ENCODE results near the gene TIGD1. TPM values are rescaled to one million over a fixed set of nuclear protein-coding genes. Genes with fewer than 3 reads are reported as not detected.

TIGD1 gene
- total RNA-seq, 2 experiments from 2014 or later: 18.5 to 27.8 TPM

- Histone ChIP-seq H3K36me3 (ENCODE audit: insufficient read depth, low read length) (no peaks in the 10 kb centered on the region), H3K9me2 (ENCODE audit: insufficient read depth, low read length) (no peaks in the 10 kb centered on the region), H3K4me1 (ENCODE audit: insufficient read depth, low read length, poor library complexity, severe bottlenecking) (no peaks in the 10 kb centered on the region), H3K4me3 (ENCODE audit: low read depth, low read length, poor library complexity, severe bottlenecking) (no peak overlapping the region), H3K27ac (ENCODE audit: low read depth, low read length, poor library complexity, severe bottlenecking) (no peak overlapping the region), H3K79me2 (ENCODE audit: insufficient read depth, low read depth, low read length) (no peaks in the 10 kb centered on the region), H3K4me2 (ENCODE audit: low read length) (no peak overlapping the region), H2AFZ (ENCODE audit: low read length) (no peak overlapping the region), H4K20me1 (ENCODE audit: insufficient read depth, low read length) (no peaks in the 10 kb centered on the region), H3K9me3 (ENCODE audit: low read length) (no peaks in the 10 kb centered on the region)
- no peak for TF ChIP-seq EZH2phosphoT487 (IDR thresholded peaks at IDR 0.05; ENCODE audit: borderline replicate concordance, low read depth, low read length)
- TF ChIP-seq CTCF (conservative IDR thresholded peaks at IDR 0.05; ENCODE audit: low read length): no peak
- ChIA-PET CTCF (ENCODE audit: unreplicated experiment) (interaction anchor here (0.6 to 0.7 kb wide), 2 partner anchors 27 to 82 kb away, joined by 3 to 4 read pairs; no protein-coding TSS in a partner anchor), POLR2A (interaction anchor here (0.6 to 0.8 kb wide), 3 partner anchors 12 to 1204 kb away, joined by 3 to 5 read pairs (median 4); no protein-coding TSS in a partner anchor)
- no peak for DNase-seq (ENCODE audit: low spot score)
- BruUV-seq (replicated peaks): no TSS peak
- intact Hi-C loops (cut with micrococcal nuclease; ENCODE audit: unreplicated experiment): loop anchor here (5.0 to 10.0 kb wide), 2 partner anchors 156 to 194 kb away; no protein-coding TSS in a partner anchor
Measured at GRCh38 chr2:232521098-232521497, 29.3 kb downstream of the TIGD1 start.

GRCh38 chr2:232520489-232520888, 29.9 kb downstream of the TIGD1 start:
- no peaks in the 10 kb centered on the region for H3K79me2 ChIP-seq (ENCODE audit: insufficient read depth, low read depth, low read length)
- no peak overlapping the region for H3K4me2 ChIP-seq (ENCODE audit: low read length)
- ChIA-PET POLR2A (interaction anchor here (0.6 to 0.8 kb wide), 2 partner anchors 11 to 54 kb away, joined by 3 to 5 read pairs; no protein-coding TSS in a partner anchor), CTCF (ENCODE audit: unreplicated experiment) (interaction anchor here (0.6 to 0.7 kb wide), 2 partner anchors 28 to 82 kb away, joined by 3 to 4 read pairs; no protein-coding TSS in a partner anchor)
- H3K4me1 ChIP-seq (ENCODE audit: insufficient read depth, low read length, poor library complexity, severe bottlenecking): no peaks in the 10 kb centered on the region
- no peak overlapping the region for H3K27ac ChIP-seq (ENCODE audit: low read depth, low read length, poor library complexity, severe bottlenecking)
- H3K9me2 ChIP-seq (ENCODE audit: insufficient read depth, low read length): no peaks in the 10 kb centered on the region
- no peaks in the 10 kb centered on the region for H3K36me3 ChIP-seq (ENCODE audit: insufficient read depth, low read length)
- no peak overlapping the region for H2AFZ ChIP-seq (ENCODE audit: low read length)
- no TSS peak for BruUV-seq (replicated peaks)
- no peaks in the 10 kb centered on the region for H4K20me1 ChIP-seq (ENCODE audit: insufficient read depth, low read length)
- TF ChIP-seq EZH2phosphoT487 (IDR thresholded peaks at IDR 0.05; ENCODE audit: borderline replicate concordance, low read depth, low read length) (no peak), CTCF (conservative IDR thresholded peaks at IDR 0.05; ENCODE audit: low read length) (no peak)
- no peaks in the 10 kb centered on the region for H3K9me3 ChIP-seq (ENCODE audit: low read length)
- DNase-seq (ENCODE audit: low spot score): no peak
- intact Hi-C loops (cut with micrococcal nuclease; ENCODE audit: unreplicated experiment): loop anchor here (5.0 to 10.0 kb wide), 2 partner anchors 156 to 193 kb away; no protein-coding TSS in a partner anchor
- H3K4me3 ChIP-seq (ENCODE audit: low read depth, low read length, poor library complexity, severe bottlenecking): no peak overlapping the region
